Ovary (tissue), 3 donors: ENCODE measurements around the gene DCAF15.

Source experiments
- POLR2A ChIP-seq: fragments of 450-650 bp; IDR thresholded peaks from one replicate; pipeline ENCODE4 v1.6.1; 2017; ENCODE audit warnings: antibody characterized with exemption, mild to moderate bottlenecking, moderate library complexity
- TF ChIP-seq, protein P1 (sequence below), 3 donors: fragments of 450-650 bp in 2 of 3; fragments of 200-600 bp in 1 of 3; IDR thresholded peaks; one replicate each; pipeline versions ENCODE4 v1.5.1 to v1.8.0; 2016 to 2022; ENCODE audit warnings: antibody characterized with exemption in 3 of 3, mild to moderate bottlenecking in 1 of 3
- donor health status: DM: no; HTN: no; CAD: no.

DNA sequence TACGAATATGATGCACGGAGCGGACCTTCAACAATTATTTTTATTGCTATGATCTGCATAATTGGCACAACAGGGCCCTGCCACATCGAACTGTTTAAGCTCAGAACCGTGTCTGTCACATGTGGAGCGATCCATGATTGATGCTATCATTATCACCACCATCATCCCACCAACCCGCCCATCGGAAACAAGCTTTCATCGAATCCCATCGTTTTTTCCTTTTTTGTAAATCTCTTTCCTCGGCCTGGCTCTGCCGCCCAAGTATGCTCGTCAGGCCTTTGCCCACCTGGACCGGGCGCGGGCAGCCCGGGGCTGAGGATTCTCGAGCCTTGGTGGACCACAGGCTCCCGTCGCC, 533 bp upstream of the DCAF15 start:
- TF ChIP-seq POLR2A: no peak
- TF ChIP-seq, protein P1, sequence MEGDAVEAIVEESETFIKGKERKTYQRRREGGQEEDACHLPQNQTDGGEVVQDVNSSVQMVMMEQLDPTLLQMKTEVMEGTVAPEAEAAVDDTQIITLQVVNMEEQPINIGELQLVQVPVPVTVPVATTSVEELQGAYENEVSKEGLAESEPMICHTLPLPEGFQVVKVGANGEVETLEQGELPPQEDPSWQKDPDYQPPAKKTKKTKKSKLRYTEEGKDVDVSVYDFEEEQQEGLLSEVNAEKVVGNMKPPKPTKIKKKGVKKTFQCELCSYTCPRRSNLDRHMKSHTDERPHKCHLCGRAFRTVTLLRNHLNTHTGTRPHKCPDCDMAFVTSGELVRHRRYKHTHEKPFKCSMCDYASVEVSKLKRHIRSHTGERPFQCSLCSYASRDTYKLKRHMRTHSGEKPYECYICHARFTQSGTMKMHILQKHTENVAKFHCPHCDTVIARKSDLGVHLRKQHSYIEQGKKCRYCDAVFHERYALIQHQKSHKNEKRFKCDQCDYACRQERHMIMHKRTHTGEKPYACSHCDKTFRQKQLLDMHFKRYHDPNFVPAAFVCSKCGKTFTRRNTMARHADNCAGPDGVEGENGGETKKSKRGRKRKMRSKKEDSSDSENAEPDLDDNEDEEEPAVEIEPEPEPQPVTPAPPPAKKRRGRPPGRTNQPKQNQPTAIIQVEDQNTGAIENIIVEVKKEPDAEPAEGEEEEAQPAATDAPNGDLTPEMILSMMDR (IDR thresholded peaks at IDR 0.05): no peak
